Measurements from ENCODE around the gene CELSR1. TPM values are rescaled to one million over a fixed set of nuclear protein-coding genes. Genes with fewer than 3 reads are reported as not detected.
"Not testable (repeated sequence)": the region's sequence is repeated elsewhere in the genome, so short reads cannot be mapped to it uniquely, and the experiment has no call there.

CELSR1 gene
- total RNA-seq, 1 donor from 2014 or later: 0.30 TPM

GRCh38 chr22:46483353-46483752 lies 54.1 kb downstream of the CELSR1 start:
- Mint-ChIP-seq H3K4me1 (ENCODE audit: low read depth) (peaks cover 6% of the 10 kb centered on the region), H3K9me3 (no peaks in the 10 kb centered on the region), H3K4me3 (ENCODE audit: low read depth) (no peak overlapping the region), H3K36me3 (ENCODE audit: low read depth) (no peaks in the 10 kb centered on the region), H3K27ac (no peak overlapping the region), H3K27me3 (ENCODE audit: low read depth) (peaks cover 3% of the 10 kb centered on the region)
- intact Hi-C loops (cut with micrococcal nuclease): no loop called here
- no peak for DNase-seq (ENCODE audit: low spot score)

- DNase-seq (ENCODE audit: low spot score): no peak
- intact Hi-C loops (cut with micrococcal nuclease): no loop called here
- Mint-ChIP-seq H3K27ac (no peak overlapping the region), H3K9me3 (no peaks in the 10 kb centered on the region), H3K27me3 (ENCODE audit: low read depth) (peaks cover 3% of the 10 kb centered on the region), H3K36me3 (ENCODE audit: low read depth) (no peaks in the 10 kb centered on the region), H3K4me3 (ENCODE audit: low read depth) (no peak overlapping the region), H3K4me1 (ENCODE audit: low read depth) (peaks cover 6% of the 10 kb centered on the region)
Measured at GRCh38 chr22:46482056-46482675, 55.3 kb downstream of the CELSR1 start.

GRCh38 chr22:46481386-46481785 lies 56.0 kb downstream of the CELSR1 start:
- DNase-seq (ENCODE audit: low spot score): no peak
- peaks cover 8% of the 10 kb centered on the region for H3K4me1 Mint-ChIP-seq (ENCODE audit: low read depth)
- H3K9me3 Mint-ChIP-seq: no peaks in the 10 kb centered on the region
- H3K27ac Mint-ChIP-seq: no peak overlapping the region
- H3K36me3 Mint-ChIP-seq (ENCODE audit: low read depth): no peaks in the 10 kb centered on the region
- H3K27me3 Mint-ChIP-seq (ENCODE audit: low read depth): peaks cover 3% of the 10 kb centered on the region
- intact Hi-C loops (cut with micrococcal nuclease): no loop called here
- no peak overlapping the region for H3K4me3 Mint-ChIP-seq (ENCODE audit: low read depth)

GRCh38 chr22:46480396-46480795 lies 57.0 kb downstream of the CELSR1 start:
- peaks cover 8% of the 10 kb centered on the region for H3K4me1 Mint-ChIP-seq (ENCODE audit: low read depth)
- H3K27me3 Mint-ChIP-seq (ENCODE audit: low read depth): peaks cover 3% of the 10 kb centered on the region
- H3K27ac Mint-ChIP-seq: no peak overlapping the region
- DNase-seq (ENCODE audit: low spot score): no peak
- no peaks in the 10 kb centered on the region for H3K9me3 Mint-ChIP-seq
- no peaks in the 10 kb centered on the region for H3K36me3 Mint-ChIP-seq (ENCODE audit: low read depth)
- intact Hi-C loops (cut with micrococcal nuclease): no loop called here
- no peak overlapping the region for H3K4me3 Mint-ChIP-seq (ENCODE audit: low read depth)

- H3K4me1 Mint-ChIP-seq (ENCODE audit: low read depth): peaks cover 8% of the 10 kb centered on the region
- H3K27ac Mint-ChIP-seq: no peak overlapping the region
- no peaks in the 10 kb centered on the region for H3K36me3 Mint-ChIP-seq (ENCODE audit: low read depth)
- no peak overlapping the region for H3K4me3 Mint-ChIP-seq (ENCODE audit: low read depth)
- DNase-seq (ENCODE audit: low spot score): no peak
- peaks cover 3% of the 10 kb centered on the region for H3K27me3 Mint-ChIP-seq (ENCODE audit: low read depth)
- no peaks in the 10 kb centered on the region for H3K9me3 Mint-ChIP-seq
- intact Hi-C loops (cut with micrococcal nuclease): no loop called here
Measured at GRCh38 chr22:46479046-46479445, 58.4 kb downstream of the CELSR1 start.

- no peaks in the 10 kb centered on the region for H3K36me3 Mint-ChIP-seq (ENCODE audit: low read depth)
- H3K9me3 Mint-ChIP-seq: no peaks in the 10 kb centered on the region
- no peak for DNase-seq (ENCODE audit: low spot score)
- intact Hi-C loops (cut with micrococcal nuclease): no loop called here
- peaks cover 4% of the 10 kb centered on the region for H3K4me1 Mint-ChIP-seq (ENCODE audit: low read depth)
- peaks cover 3% of the 10 kb centered on the region for H3K27me3 Mint-ChIP-seq (ENCODE audit: low read depth)
- no peak overlapping the region for H3K27ac Mint-ChIP-seq
- H3K4me3 Mint-ChIP-seq (ENCODE audit: low read depth): no peak overlapping the region
Measured at GRCh38 chr22:46478083-46478551, 59.3 kb downstream of the CELSR1 start.

- Mint-ChIP-seq H3K27me3 (ENCODE audit: low read depth) (peaks cover 3% of the 10 kb centered on the region), H3K4me3 (ENCODE audit: low read depth) (no peak overlapping the region), H3K4me1 (ENCODE audit: low read depth) (peaks cover 4% of the 10 kb centered on the region), H3K9me3 (no peaks in the 10 kb centered on the region), H3K27ac (no peak overlapping the region), H3K36me3 (ENCODE audit: low read depth) (no peaks in the 10 kb centered on the region)
- no peak for DNase-seq (ENCODE audit: low spot score)
- intact Hi-C loops (cut with micrococcal nuclease): no loop called here
Measured at GRCh38 chr22:46476547-46476941, 60.9 kb downstream of the CELSR1 start.

GRCh38 chr22:46473896-46474557 lies 63.4 kb downstream of the CELSR1 start:
- Mint-ChIP-seq H3K27me3 (ENCODE audit: low read depth) (no peaks in the 10 kb centered on the region), H3K36me3 (ENCODE audit: low read depth) (no peaks in the 10 kb centered on the region), H3K9me3 (no peaks in the 10 kb centered on the region), H3K27ac (no peak overlapping the region), H3K4me3 (ENCODE audit: low read depth) (no peak overlapping the region), H3K4me1 (ENCODE audit: low read depth) (peaks cover 2% of the 10 kb centered on the region)
- intact Hi-C loops (cut with micrococcal nuclease): no loop called here
- DNase-seq (ENCODE audit: low spot score): no peak

GRCh38 chr22:46473021-46473779 lies 64.2 kb downstream of the CELSR1 start:
- DNase-seq (ENCODE audit: low spot score): no peak
- H3K27ac Mint-ChIP-seq: no peak overlapping the region
- no peaks in the 10 kb centered on the region for H3K36me3 Mint-ChIP-seq (ENCODE audit: low read depth)
- intact Hi-C loops (cut with micrococcal nuclease): no loop called here
- H3K4me1 Mint-ChIP-seq (ENCODE audit: low read depth): peaks cover 2% of the 10 kb centered on the region
- no peak overlapping the region for H3K4me3 Mint-ChIP-seq (ENCODE audit: low read depth)
- peaks cover 4% of the 10 kb centered on the region for H3K9me3 Mint-ChIP-seq
- no peaks in the 10 kb centered on the region for H3K27me3 Mint-ChIP-seq (ENCODE audit: low read depth)

GRCh38 chr22:46472722-46473016 lies 64.8 kb downstream of the CELSR1 start:
- H3K27ac Mint-ChIP-seq: no peak overlapping the region
- peaks cover 4% of the 10 kb centered on the region for H3K9me3 Mint-ChIP-seq
- no peaks in the 10 kb centered on the region for H3K27me3 Mint-ChIP-seq (ENCODE audit: low read depth)
- no peaks in the 10 kb centered on the region for H3K36me3 Mint-ChIP-seq (ENCODE audit: low read depth)
- intact Hi-C loops (cut with micrococcal nuclease): no loop called here
- DNase-seq (ENCODE audit: low spot score): no peak
- no peak overlapping the region for H3K4me3 Mint-ChIP-seq (ENCODE audit: low read depth)
- peaks cover 2% of the 10 kb centered on the region for H3K4me1 Mint-ChIP-seq (ENCODE audit: low read depth)

GRCh38 chr22:46471901-46472721 lies 65.3 kb downstream of the CELSR1 start:
- no peaks in the 10 kb centered on the region for H3K36me3 Mint-ChIP-seq (ENCODE audit: low read depth)
- H3K27ac Mint-ChIP-seq: no peak overlapping the region
- H3K9me3 Mint-ChIP-seq: peaks cover 4% of the 10 kb centered on the region
- no peak for DNase-seq (ENCODE audit: low spot score)
- intact Hi-C loops (cut with micrococcal nuclease): no loop called here
- H3K4me1 Mint-ChIP-seq (ENCODE audit: low read depth): peaks cover 2% of the 10 kb centered on the region
- no peaks in the 10 kb centered on the region for H3K27me3 Mint-ChIP-seq (ENCODE audit: low read depth)
- no peak overlapping the region for H3K4me3 Mint-ChIP-seq (ENCODE audit: low read depth)

- H3K9me3 Mint-ChIP-seq; H3K4me3 Mint-ChIP-seq (ENCODE audit: low read depth); H3K36me3 Mint-ChIP-seq (ENCODE audit: low read depth); H3K27me3 Mint-ChIP-seq (ENCODE audit: low read depth); H3K4me1 Mint-ChIP-seq (ENCODE audit: low read depth); intact Hi-C loops (cut with micrococcal nuclease); H3K27ac Mint-ChIP-seq; DNase-seq (ENCODE audit: low spot score): not testable (repeated sequence)
Measured at GRCh38 chr22:46471330-46471729, 66.1 kb downstream of the CELSR1 start.

Data from activated T-helper 2 cell treated with anti-CD3 and anti-CD28 coated beads, Interferon-gamma antibody, Interleukin-2, Interleukin-4, amounts not matched to agents 10 μg/mL and 5 μg/mL and 100 μg/mL, durations not matched to agents 14 hours and 24 hours and 36 hours (primary cell).